GM19023 (cell line): ENCODE measurements around the gene UTP4.

Source experiments
- ATAC-seq: cut with Tn5 transposase; IDR thresholded peaks from one replicate; pipeline ENCODE4 v1.9.1; 2021; ENCODE audit warnings: mild to moderate bottlenecking, moderate library complexity; ENCODE audit not compliant: unreplicated experiment

UTP4 gene

GRCh38 chr16:69132424-69133252, at the start of gene UTP4, which contains the start of gene CHTF8:
UTP4 (plus strand) TSS chr16:69132649; CDS start chr16:69133460, 811 bp downstream.
CHTF8 (minus strand) TSS chr16:69132588; CDS start chr16:69121458, 11,130 bp downstream.
- peak; percentile 87 for ATAC-seq

DNA sequence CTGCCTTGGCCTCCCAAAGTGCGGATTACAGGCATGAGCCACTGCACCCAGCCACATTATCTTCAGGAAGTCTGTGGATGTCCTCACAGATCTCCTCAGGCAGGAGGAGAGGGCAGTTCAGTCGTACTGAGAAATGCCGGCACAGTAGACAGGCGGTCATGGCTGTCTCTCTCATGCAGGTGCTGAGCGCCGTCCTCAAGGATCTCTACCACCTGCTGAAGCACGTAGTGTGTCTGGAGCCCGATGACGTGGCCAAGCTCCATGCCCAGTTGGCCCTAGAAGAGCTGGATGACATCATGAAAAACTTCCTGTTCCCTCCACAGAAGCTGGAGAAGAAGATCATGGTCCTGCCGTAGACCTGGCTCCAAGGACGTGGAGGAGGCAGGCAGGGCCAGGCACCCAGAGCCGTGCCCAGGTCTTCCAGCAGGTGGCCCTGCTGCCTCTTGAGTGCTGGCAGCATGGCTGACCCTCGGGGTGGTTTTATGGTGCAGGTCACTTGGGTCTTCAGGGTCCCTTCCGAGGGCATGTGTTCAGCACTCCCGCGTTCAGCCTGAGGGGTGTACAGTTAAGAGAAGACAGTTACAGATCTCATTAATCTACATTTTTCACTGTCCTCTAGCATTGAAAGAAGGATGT, 49.0 kb upstream of the UTP4 start:
- ATAC-seq = no peak

- no peak for ATAC-seq
Measured at GRCh38 chr16:69084289-69084688, 48.2 kb upstream of the UTP4 start.

- ATAC-seq = no peak
Measured at GRCh38 chr16:69085032-69085695, 47.3 kb upstream of the UTP4 start.

DNA sequence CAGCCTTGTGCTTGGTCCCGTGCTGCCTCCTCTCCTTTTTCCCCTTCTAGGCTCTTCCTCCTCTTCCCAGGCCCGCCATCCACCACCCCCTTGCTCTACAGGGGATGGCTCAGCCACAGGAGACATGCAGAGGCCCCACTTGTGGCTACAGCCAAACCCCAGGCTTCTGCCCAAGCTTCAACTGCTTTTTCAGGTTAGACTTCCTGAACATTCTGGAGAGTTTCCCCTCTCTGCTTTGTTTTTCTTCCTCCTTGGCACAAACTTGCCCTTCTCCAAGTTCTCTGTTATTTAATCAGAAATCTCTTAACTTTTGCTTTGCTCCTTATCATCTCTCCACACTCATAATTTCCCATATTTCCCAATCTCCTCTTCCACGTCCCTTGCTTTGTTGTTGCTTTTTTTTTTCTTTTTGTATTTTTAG, 45.3 kb upstream of the UTP4 start:
- ATAC-seq = no peak

DNA sequence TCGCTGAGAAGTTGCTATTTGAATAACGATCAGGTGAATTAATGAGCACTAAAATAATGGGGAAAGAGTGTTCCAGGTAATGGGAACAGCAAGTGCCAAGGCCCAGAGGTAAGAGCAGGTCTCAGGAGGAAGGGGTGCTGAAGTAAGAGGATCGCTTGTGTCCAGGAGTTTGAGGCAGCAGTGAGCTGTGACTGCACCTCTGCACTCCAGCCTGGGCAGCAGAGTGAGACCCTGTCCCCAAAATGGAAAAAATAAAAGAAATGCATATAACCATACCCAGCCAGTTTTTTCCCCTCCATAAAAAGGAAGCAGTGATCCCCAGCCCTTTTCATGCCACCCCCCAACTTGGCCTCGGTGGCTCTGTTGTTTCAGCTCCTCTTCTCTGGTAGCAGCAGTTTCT, 43.8 kb upstream of the UTP4 start:
- ATAC-seq = no peak

- ATAC-seq = no peak
Measured at GRCh38 chr16:69089091-69089910, 43.1 kb upstream of the UTP4 start.

GRCh38 chr16:69093974-69094373, 38.5 kb upstream of the UTP4 start:
- ATAC-seq = no peak

GRCh38 chr16:69094501-69094900, 37.9 kb upstream of the UTP4 start:
- no peak for ATAC-seq

- no peak for ATAC-seq
Measured at GRCh38 chr16:69095193-69095592, 37.3 kb upstream of the UTP4 start.

- no peak for ATAC-seq
Measured at GRCh38 chr16:69100071-69100691, 32.3 kb upstream of the UTP4 start.

GRCh38 chr16:69105501-69106361, 26.7 kb upstream of the UTP4 start, which contains the start of gene HAS3:
HAS3 (plus strand) TSS chr16:69105653; CDS start chr16:69109396, 3,743 bp downstream.
- ATAC-seq = no peak

- no peak for ATAC-seq
Measured at GRCh38 chr16:69106491-69107315, 25.7 kb upstream of the UTP4 start.

DNA sequence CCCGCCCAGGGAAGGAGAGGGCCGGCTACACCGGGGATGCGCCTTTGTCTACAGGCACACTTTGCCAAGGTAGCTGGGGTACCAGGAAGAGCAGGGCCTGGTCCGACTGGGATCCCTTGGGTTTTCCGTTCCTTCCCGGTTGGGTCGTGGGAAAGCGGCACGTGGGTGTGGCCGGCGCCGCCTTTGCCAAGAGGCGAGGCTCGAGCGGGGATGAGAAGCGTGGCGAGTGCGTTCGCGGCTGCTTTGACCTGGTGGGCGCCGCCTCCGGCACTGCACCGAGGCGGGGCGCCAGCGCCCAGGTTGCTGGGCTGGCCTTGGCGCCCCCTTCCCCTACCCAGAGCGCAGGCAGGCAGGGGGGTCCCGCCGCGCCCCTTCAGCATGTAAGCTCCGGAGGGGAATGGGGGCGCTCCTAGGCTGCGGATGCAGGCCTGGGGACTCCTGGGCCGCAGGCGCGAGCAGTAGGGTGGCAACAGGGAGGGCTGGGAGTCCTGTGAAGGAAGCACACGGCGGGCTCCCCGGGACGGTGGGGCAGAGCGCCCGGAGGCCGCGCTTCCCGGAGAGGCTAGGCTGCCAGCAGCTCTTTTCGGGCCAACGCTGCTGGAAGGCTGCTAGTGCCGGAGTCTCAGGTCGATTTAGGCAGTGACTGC, 25.0 kb upstream of the UTP4 start:
- no peak for ATAC-seq

GRCh38 chr16:69108064-69108904, 24.2 kb upstream of the UTP4 start:
- ATAC-seq = no peak

GRCh38 chr16:69108905-69109252, 23.6 kb upstream of the UTP4 start:
- no peak for ATAC-seq
